ES-I3 (cell line): Measurements from ENCODE around the gene MLN.

Experiments
- H3K36me3 ChIP-seq: 2 replicates; pipeline ENCODE4 v1.6.1; 2013; ENCODE audit warnings: mild to moderate bottlenecking, low read length, control low read depth, moderate library complexity; ENCODE audit not compliant: insufficient read depth
- H3K4me1 ChIP-seq: 2 replicates; pipeline ENCODE4 v1.6.1; 2013; ENCODE audit warnings: mild to moderate bottlenecking, control low read depth, low read length; ENCODE audit not compliant: insufficient read depth
- H3K9ac ChIP-seq: 2 replicates; pipeline ENCODE4 v1.6.1; 2013; ENCODE audit warnings: low read depth, mild to moderate bottlenecking, low read length, moderate library complexity
- H3K9me3 ChIP-seq: 2 replicates; pipeline ENCODE4 v1.6.1; 2013; ENCODE audit warnings: mild to moderate bottlenecking, low read length, moderate library complexity; ENCODE audit not compliant: control insufficient read depth, insufficient read depth

Gene MLN

DNA sequence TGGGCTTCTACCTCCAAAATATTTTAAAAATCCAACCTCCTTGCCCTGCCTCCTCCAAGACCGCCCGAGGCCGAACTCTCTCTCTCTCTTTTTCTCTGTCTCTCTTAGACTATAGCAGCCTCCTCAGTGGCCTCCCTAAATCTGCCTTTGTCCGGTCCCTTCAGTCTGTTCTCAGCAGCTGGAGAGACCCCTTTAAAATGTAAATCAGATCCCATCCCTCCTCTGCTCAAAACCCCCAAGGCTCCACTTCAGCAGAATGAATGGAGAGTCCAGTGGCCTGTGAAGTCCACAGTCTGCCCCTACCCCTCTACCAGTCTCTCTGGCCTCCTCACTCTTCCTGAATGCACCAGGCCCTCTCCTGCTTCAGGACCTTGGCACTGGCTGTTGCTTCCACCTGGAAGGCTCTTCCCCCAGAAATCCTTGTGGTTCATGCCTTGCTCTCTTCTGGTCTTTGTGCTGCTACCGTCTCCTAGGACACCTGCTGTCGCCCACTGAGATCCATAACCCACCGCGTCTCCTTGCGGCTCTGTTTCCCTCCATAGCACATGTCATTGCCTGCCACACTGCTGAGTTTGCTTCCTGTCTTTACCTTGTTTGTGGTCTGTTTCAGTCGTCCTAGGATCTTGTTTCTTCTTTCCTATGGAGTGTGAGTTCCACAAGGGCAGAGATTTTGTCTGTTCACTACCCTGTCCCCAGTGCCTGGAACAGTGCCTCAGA, 6.0 kb downstream of the MLN start:
- no peaks in the 10 kb centered on the region for H3K36me3 ChIP-seq

DNA sequence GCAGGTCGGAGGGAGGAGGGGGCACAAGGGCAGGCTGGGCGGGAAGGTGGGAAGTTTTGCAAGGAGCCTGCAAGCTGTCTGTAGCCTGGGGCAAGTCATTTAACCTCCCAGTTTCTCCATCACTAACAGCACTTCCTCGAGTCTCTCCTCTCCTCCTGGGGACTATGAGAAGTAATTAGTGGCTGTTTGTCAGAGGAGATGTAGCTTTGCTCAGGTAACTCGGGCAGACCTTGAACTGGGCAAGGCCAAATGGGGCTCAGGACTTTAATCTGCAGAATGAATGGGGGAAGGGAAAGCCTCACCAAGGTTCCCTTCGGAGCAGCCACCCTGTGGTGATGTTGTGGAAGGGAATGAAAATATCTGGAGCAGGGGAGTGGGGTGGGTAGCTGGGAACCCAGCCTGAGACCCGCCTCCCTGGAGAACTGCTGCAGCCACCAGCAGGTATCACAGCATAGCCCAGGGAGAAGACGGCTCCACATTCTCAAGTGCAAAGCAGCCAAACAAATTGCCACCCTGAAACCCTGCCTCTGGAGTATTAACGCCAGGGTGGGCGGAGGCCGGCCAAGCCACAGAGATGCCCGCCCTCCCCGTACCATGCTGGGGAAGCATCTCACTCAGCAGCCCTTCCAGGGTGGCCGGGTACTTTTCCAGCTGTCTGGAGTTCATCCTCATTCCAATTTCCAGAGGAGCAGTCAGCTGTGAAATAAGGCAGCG, 8.7 kb downstream of the MLN start:
- H3K4me1 ChIP-seq = peaks cover 57% of the 10 kb centered on the region
- H3K9ac ChIP-seq = no peak overlapping the region
- H3K9me3 ChIP-seq = no peaks in the 10 kb centered on the region

More for the DNA sequence above, 6.0 kb downstream of the MLN start:
- peaks cover 49% of the 10 kb centered on the region for H3K4me1 ChIP-seq
- H3K9ac ChIP-seq = no peak overlapping the region
- H3K9me3 ChIP-seq = no peaks in the 10 kb centered on the region

DNA sequence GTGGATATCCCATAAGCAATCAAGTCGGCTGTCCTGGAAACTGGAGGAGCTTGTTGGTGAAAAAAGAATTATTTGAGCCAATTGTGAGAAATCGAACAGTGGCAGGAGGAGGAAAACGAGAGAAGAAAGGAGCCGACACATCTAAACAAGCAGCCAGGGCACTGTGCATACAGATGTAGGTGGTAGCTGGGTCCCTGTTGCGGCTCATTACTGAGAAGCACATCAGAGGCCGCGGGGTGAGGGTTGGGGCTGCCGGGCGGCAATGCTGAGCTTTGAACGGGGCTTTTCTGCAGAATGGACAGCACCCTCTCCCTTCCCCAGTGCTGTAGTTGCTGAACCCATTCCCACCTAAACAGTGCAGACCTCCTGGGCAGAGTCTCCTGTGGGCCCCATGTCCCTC, 10.8 kb downstream of the MLN start:
- Histone ChIP-seq H3K4me1 (peaks cover 64% of the 10 kb centered on the region), H3K36me3 (no peaks in the 10 kb centered on the region), H3K9ac (no peak overlapping the region), H3K9me3 (no peaks in the 10 kb centered on the region)

More for the DNA sequence above, 8.7 kb downstream of the MLN start:
- no peaks in the 10 kb centered on the region for H3K36me3 ChIP-seq

DNA sequence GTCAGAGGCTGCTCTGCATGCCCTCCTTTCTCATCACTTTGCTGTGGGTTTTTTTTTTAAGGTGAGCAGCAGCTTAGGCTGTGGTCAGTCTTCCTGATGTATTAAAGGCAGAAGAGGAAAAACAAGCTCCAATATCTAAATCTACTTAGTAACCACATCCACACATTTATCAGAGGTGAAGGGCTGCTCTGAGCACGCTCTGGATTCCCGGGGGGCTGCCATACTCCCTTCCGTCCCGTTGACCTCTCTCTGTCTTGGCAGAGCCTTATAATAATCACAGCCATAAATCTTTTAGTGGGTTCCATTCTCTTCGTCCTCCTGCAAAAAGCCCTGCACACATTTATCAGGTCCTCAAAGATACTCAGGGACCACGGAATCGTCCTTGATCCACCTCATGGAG, 12.2 kb downstream of the MLN start:
- Histone ChIP-seq H3K9ac (no peak overlapping the region), H3K9me3 (no peaks in the 10 kb centered on the region), H3K36me3 (no peaks in the 10 kb centered on the region), H3K4me1 (peaks cover 62% of the 10 kb centered on the region)

DNA sequence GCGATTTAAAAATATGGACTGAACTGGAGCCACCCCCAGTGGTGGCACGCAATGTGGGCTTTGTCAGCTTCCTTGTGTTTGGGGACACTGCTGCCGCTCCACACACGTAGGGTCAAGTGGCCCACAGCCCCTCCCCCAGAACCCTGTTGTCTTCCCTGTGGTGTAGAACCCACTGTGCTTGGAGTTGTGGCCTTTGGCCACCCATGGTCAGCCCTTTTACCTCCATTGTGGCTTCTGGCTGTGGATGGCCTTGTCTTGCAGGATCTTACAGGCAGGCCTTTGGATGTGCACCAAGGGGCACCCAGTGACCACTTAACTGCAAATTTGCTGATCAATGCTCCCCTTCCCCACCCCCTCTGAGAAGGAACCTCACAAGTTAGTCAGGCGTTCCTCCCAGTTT, 12.9 kb downstream of the MLN start:
- Histone ChIP-seq H3K36me3 (no peaks in the 10 kb centered on the region), H3K9me3 (no peaks in the 10 kb centered on the region), H3K4me1 (peaks cover 67% of the 10 kb centered on the region), H3K9ac (no peak overlapping the region)

DNA sequence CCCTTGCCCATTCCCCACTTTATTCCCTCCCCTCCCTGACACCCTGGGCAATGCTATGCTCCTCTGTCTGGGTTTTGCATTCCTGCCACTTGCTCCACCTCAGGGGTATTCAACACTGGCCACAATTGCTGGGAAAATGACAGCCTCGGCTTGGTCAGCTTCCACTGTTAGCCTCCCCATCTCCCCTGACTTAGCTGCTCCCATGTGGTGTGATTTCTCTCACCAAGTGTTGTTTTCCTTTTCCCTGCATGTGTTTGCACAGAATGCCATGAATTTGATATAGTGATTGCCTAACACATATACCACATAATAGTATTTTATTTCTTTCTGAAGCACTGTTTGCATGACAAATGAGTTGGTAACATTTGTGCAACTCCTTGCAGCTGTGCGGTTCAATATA, 13.4 kb downstream of the MLN start:
- H3K4me1 ChIP-seq = peaks cover 70% of the 10 kb centered on the region
- no peak overlapping the region for H3K9ac ChIP-seq
- H3K9me3 ChIP-seq = no peaks in the 10 kb centered on the region
- no peaks in the 10 kb centered on the region; the same call in 1 of the 2 replicates for H3K36me3 ChIP-seq

DNA sequence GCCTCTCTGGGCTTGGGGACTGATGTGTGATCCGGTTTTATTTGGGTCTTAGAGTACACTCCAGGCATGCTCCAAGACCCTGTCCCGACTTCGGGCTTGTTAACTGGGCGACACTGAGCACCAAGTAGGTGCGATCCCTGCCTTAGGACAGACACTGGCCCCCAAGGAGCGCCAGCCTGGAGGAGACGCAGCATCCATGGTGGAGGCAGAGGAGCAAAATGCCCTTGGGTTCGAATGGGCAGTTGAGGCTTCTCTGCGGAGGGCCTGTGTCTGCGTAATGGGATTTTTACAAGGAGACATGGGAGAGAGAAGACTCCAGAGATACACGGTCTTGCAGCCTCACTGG, 14.3 kb downstream of the MLN start:
- no peaks in the 10 kb centered on the region for H3K9me3 ChIP-seq
- peak overlapping the region; percentile 83 for H3K9ac ChIP-seq
- no peaks in the 10 kb centered on the region; the same call in 1 of the 2 replicates for H3K36me3 ChIP-seq
- peaks cover 68% of the 10 kb centered on the region for H3K4me1 ChIP-seq

DNA sequence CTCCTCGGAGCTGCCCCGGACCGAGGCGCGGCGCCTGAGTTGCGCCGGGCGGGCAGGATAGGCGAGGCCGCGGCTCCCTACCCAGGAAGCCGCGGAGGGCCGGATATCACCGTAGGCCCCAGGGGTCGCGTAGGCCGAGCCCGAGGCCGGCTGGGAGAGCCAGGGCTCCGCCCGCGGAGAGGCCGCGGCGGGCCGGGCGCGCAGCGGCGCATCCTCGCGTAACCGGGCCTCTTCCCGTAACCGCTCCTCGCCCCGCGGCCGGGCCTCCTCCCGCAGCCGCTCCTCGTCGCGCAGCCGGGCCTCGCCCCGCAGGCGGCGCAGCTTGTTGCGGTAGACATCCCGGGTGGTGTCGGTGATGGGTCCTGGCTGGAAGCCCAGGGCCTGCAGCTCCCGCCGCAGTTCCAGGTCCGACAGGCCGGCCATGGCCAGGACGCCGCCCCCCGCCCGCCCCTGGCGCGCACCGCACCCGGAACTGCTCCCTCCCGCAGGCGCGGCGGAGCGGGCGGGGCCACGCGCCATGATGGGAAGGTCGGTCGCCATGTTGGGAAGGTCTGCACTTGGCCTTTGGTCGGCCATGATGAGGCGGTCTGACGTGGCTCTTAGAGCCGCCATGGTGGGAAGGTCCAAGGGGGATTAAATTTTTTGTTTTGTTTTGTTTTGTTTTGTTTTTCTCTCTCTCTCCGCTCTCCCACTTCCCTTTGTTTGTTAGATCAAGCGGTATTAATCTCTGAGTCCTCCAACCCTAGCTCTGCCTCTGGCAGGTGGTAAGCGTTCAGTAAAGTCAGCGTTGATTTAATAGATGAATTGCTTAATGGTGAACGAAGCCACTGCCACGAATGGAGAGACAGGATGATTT, 14.9 kb downstream of the MLN start, which contains the start of gene LEMD2:
Gene LEMD2, minus strand, starts transcription at position 437 of the 856 bp plus-strand sequence. Its CDS starts 14 bp downstream, at position 423.
- Histone ChIP-seq H3K9ac (peak within 1 kb of the TSS; percentile 83), H3K36me3 (no peaks in the 10 kb centered on the region; the same call in 1 of the 2 replicates), H3K9me3 (no peaks in the 10 kb centered on the region), H3K4me1 (peaks cover 64% of the 10 kb centered on the region)

DNA sequence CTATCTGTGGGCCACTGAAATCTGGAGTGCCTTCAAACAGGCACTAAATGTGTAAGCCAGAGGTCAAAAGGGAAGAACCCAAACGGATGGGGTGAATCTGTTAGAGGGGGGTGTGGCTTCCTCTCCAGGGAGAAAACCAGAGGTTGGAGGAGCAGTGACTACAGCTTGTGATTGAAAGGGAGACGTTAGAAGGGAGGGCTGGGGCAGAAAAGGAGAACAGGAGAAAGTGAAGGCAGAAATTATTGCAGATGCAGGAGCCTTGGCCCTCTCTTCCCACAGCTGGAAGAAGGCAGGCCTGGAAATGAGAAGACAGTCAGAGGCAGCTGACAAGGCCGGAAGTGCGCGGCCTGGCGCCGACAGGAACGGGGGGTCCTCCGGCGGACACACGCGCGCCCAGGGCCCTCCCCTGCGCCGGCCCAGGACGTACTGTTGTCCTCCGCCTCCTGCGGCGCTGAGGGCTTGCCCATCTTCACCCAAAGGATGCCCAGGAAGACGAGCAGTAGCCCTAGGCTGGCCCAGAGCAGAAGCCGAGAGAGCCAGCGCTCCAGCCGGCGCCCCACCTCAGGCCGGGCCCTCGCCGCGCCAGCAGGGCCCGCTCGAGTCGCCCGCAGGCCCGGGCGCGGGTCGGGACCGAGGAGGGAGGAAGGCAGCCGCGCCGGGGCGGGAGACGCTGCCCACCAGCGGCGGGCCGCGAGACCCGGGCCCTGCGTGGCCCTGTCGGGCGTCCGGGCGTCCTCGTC, 15.7 kb downstream of the MLN start:
- H3K9me3 ChIP-seq = no peaks in the 10 kb centered on the region
- H3K9ac ChIP-seq = peak overlapping the region; percentile 83
- H3K36me3 ChIP-seq = no peaks in the 10 kb centered on the region; the same call in 1 of the 2 replicates
- peaks cover 64% of the 10 kb centered on the region for H3K4me1 ChIP-seq

DNA sequence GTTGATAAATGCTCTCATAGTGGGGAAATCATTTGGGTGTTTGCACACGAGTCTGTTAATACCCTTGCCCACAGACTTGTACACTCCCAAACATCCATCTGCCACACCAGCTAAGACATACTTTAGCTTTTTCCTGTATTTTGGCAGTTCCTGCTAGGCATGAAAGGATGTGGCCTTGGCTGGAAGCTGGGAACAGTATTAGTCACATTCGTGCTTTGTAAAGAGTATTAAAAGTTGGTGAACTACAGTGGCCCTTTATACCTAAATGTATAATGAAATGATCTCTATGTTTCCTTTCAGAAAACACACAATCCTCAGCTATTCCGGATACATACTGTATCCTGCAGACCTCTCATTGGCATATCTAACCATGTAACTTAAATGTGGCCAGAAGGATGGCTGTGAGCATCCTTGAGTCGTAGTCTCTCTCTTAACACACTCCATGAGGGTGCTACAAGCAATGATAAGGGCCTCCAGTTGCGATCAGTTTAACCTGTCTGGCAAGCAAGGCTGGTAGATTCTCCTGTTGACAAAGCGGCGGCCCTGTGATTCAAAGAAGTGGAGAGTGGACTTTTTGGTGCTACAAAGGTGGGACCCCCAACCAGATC, 16.4 kb downstream of the MLN start:
- Histone ChIP-seq H3K9me3 (no peaks in the 10 kb centered on the region), H3K4me1 (peaks cover 62% of the 10 kb centered on the region), H3K9ac (peak overlapping the region; percentile 83), H3K36me3 (peaks cover 6% of the 10 kb centered on the region; the same call in 1 of the 2 replicates)

DNA sequence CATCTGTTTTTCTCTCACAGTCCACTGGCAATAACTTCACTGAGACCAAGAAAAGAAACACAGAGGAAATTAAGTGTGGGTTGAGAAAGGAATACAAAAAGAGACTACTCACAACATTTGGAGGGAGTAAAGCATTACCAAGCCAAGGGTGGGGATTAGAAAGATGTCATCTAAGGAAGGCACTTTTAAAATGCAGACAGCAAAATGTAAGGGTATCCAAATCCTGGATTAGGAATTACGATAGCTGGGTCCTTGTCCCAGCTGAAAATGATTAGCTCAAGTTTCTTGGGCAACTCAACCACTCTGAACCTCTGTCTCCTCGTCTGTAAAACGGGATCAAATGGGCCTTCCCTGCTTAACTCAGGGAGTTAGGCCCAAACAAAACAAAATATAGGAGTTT, 17.1 kb downstream of the MLN start:
- H3K9me3 ChIP-seq = no peaks in the 10 kb centered on the region
- H3K36me3 ChIP-seq = peaks cover 8% of the 10 kb centered on the region; the same call in 1 of the 2 replicates
- peaks cover 67% of the 10 kb centered on the region for H3K4me1 ChIP-seq
- H3K9ac ChIP-seq = no peak overlapping the region

DNA sequence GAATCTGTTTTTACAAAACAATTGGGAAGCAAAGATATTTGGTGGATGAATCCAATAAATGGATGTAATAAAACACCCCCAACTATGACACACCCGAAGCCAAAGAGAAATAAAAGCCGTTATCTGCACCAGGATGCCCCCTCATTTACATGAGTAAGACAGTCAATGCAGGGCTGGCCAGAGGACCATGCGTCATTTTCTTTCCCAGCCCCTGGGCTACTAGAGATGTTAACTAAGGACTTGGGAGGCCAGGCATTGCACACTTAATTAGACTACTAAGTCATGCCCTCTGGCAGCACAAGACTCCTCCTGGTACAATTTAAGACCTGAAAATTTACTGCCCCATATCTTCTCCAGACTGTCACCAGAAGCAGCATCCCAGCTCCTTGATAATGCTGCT, 18.0 kb downstream of the MLN start:
- peaks cover 9% of the 10 kb centered on the region; the same call in 1 of the 2 replicates for H3K36me3 ChIP-seq
- H3K4me1 ChIP-seq = peaks cover 65% of the 10 kb centered on the region
- 0 out of 2 replicates have a peak overlapping the region, but pooled peaks have one; percentile 2 for H3K9ac ChIP-seq
- H3K9me3 ChIP-seq = no peaks in the 10 kb centered on the region

DNA sequence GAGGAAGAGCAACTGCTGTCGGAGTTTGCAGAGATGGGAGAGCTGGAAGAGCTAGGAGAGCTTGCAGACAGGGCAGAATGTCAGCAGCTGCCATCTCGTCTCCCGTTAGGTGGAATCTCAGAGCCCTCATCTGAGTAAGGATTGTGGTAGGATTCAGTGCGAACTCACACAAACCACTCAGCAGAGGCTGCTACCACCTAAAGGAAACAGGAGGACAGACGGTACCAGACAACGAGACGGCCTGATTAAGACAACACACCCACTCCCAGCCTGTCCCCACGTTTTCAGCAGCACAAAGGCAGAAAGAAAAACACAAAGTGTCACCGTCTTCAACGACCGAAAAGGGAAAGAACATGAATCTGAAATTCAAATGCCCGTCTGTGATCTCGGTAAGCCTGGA, 19.0 kb downstream of the MLN start:
- Histone ChIP-seq H3K9ac (no peak overlapping the region), H3K36me3 (peaks cover 17% of the 10 kb centered on the region), H3K4me1 (peaks cover 65% of the 10 kb centered on the region), H3K9me3 (no peaks in the 10 kb centered on the region)
